GM12873 (cell line): Measurements from ENCODE around the gene PTCD2.

Experiments
- CTCF ChIP-seq: IDR thresholded peaks from 2 replicates; pipeline ENCODE4 v1.5.1; 2012; ENCODE audit warnings: low read depth, mild to moderate bottlenecking, moderate library complexity, low read length, control low read depth; ENCODE audit not compliant: insufficient read depth; ENCODE audit errors: missing control alignments

The PTCD2 gene

DNA sequence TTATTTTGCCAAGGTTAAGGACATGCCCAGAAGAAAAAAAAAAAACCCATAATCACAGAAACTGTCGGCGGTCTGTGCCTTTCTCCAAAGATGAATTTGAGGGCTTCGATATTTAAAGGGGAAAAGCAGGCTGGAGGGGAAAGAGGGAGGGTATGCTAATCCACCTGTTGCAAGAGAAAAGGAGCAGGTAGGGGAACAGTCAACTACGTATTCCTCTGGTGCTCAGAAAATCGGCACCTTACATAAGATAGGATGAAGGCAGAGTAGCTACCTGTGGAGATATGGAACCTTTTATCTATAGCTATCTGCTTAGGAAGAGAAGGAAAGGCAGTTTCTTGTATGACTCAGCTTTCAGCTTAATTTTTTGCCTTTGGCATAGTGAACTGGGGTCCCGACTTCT lies 77.7 kb downstream of the PTCD2 start:
- TF ChIP-seq CTCF = no peak

DNA sequence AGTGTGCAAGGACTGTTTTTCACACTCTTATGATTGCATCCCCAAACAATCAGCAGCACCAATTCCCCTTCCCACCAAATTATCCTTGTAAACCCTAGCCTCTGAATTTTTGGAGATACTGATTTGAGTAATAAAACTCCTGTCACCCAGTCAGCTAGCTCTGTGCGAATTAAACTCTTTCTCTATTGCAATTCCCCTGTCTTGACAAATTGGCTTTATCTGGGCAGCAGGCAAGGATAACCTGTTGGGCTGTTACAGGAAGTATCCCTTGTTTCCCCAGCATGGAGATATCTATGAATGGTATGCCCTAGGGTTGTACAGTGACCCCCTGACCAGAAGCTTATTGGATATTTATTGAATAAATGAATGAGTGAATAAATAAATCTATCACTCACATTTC lies 80.8 kb downstream of the PTCD2 start:
- TF ChIP-seq CTCF = no peak

DNA sequence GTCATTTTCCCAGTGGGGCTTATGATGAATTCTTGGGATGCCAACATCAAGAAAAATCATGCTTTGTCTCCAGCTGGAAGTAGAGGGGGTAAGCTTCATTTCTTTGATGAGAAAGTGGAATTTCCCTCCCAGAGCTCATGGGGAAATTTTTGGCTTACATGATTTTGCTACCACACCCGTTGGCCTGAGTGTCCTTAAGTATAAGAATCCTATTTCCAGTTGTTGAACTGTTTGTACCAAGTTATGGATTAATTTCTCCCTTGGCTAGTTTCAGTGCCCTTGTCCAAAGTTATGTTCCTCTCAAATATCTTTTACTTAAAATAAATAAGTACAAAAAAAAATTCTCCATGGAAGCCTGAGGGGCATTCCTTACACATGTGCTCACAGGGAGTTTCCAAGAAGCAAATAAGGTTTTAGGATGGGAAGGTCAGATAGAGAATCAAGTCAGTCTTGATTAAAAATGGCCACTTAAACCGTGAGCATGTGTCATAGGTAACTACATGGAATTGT lies 82.3 kb downstream of the PTCD2 start:
- no peak for TF ChIP-seq CTCF

DNA sequence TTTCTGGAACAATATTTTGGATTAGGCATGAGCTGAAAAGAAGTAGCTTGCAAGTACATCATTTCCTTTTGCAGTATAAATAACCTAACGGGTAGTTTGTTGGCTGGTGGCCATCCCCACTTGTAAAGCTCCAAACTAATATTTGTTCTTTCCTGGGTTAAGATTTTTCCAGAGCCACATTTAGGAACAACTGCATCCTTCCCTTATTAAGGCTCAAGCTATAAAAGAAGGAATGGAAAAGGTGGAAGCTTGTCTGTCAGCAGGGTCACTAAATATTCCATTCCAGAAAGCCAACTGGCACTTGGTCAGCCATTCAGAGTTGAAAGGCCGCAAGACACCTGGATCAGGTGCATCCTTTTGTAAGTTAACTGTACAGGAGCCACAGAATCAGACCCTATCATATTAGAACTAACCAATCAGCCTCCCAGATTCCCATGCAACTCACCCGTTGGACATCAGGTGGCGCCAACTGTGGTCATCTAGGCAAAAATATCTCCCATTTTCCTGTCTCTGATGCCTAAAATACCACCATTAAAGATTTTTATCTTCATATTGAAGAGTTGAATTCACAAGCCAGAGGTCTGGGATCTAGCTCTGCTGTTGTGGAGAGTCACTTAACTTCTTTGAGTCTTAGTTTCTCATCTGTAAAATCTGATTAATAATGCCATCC lies 82.9 kb downstream of the PTCD2 start:
- peak; percentile 50 for TF ChIP-seq CTCF

- no peak for TF ChIP-seq CTCF
Observed at GRCh38 chr5:72407078-72407477, 86.9 kb downstream of the PTCD2 start.

- TF ChIP-seq CTCF = no peak
Observed at GRCh38 chr5:72407541-72407940, 87.4 kb downstream of the PTCD2 start.

DNA sequence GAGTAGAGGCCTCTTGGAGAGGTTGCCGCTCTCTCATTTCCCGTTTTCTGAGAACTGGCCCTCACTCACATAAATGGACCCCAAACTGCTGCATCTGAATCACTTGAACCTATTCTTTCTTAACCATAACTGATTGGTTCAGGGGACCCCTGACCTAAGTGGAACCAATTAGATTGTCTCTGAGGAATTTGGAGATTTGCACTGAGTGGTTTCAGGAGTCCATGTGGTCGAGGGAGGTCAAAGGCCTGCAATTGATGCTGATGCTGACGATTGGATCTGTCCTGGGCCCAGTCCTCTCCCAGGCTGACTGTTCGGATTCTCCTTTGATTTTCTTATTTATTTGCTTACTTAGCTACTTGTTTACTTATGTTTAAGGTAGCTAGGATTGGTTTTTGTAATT lies 88.0 kb downstream of the PTCD2 start:
- no peak for TF ChIP-seq CTCF
